ENCODE measurements around the gene PRM3.
A peak's percentile ranks its signal among the peaks of the same experiment; 100 is the strongest.

PRM3 gene

DNA sequence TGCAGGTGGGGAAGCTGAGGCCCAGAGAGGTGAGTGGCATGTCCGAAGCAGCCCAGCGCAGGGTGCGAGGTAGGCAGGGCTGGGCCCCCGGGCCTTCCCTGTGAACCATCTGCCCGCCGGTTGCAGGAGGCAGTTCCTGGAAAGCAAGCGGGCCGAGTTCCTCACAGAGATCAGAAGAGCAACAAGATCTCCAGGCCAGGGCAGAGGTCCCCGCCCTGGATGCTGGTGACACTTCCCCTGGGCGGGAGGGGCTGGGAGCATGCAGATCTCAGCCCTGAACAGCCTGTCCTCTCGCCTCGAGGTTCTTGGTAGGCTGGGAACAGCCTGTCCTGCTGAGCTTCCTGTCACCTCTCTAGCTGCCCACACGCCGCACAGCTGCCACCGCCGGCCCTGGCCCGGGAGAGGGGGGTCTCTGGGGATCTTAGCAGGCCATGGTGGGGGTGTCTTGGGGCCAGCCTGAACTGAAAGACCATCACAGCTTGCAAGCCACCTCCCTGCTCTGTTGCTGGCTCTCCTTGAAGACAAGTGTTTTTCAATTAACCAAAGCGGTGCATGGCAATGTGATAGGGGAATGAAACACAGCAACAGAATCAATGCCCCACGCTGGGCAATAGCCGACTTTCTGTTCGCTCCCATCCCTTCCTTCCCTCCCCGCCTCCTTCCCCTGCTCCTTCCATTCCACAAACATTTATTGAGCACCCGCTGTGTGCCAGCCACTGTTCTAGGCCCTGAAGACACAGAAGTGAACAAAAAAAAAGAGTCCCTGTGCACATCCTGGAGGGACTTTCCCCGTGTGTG, 49.1 kb downstream of the PRM3 start:
- peak; percentile 53 for DNase-seq

Measured in CD4-positive, alpha-beta T cell treated with Interleukin-4 for 4 hours (primary cell).